H9 (cell line): ENCODE data around the gene PTER. TPM values are rescaled to one million over a fixed set of nuclear protein-coding genes. Genes with fewer than 3 reads are reported as not detected.
A peak's percentile ranks its signal among the peaks of the same experiment; 100 is the strongest.

Source experiments
- DNase-seq: peaks from one replicate; pipeline ENCODE4 v3.0.0-alpha.2; 2017
- H2AFZ ChIP-seq: one replicate; pipeline ENCODE4 v1.6.1; 2013; ENCODE audit warnings: mild to moderate bottlenecking, low read length, control low read depth, moderate library complexity
- H2AK5ac ChIP-seq: 2 replicates; pipeline ENCODE4 v1.6.1; 2013; ENCODE audit warnings: low read length, control low read depth, mixed read lengths; ENCODE audit not compliant: insufficient read length
- H2BK120ac ChIP-seq: one replicate; pipeline ENCODE4 v1.6.1; 2013; ENCODE audit warnings: low read depth, mild to moderate bottlenecking, low read length, control low read depth, inconsistent platforms; ENCODE audit not compliant: poor library complexity, severe bottlenecking
- H2BK12ac ChIP-seq: 2 replicates; pipeline ENCODE4 v1.6.1; 2013; ENCODE audit warnings: low read length, control low read depth, mixed read lengths, low read depth; ENCODE audit not compliant: insufficient read length
- H2BK15ac ChIP-seq: 2 replicates; pipeline ENCODE4 v1.6.1; 2013; ENCODE audit warnings: low read depth, low read length, control low read depth
- H2BK20ac ChIP-seq: one replicate; pipeline ENCODE4 v1.6.1; 2013; ENCODE audit warnings: low read depth, mild to moderate bottlenecking, low read length, control low read depth, inconsistent platforms; ENCODE audit not compliant: poor library complexity, severe bottlenecking
- H2BK5ac ChIP-seq: 2 replicates; pipeline ENCODE4 v1.6.1; 2013; ENCODE audit warnings: low read length, control low read depth, mixed read lengths; ENCODE audit not compliant: insufficient read length
- H3K14ac ChIP-seq: 2 replicates; pipeline ENCODE4 v1.6.1; 2013; ENCODE audit warnings: low read length, control low read depth; ENCODE audit not compliant: insufficient read depth
- H3K18ac ChIP-seq: 2 replicates; pipeline ENCODE4 v1.6.1; 2013; ENCODE audit warnings: low read depth, mild to moderate bottlenecking, mixed read lengths, low read length, control low read depth; ENCODE audit not compliant: insufficient read length
- H3K23ac ChIP-seq: 2 replicates; pipeline ENCODE4 v1.6.1; 2013; ENCODE audit warnings: low read length, control low read depth, mixed read lengths, low read depth; ENCODE audit not compliant: insufficient read length
- H3K23me2 ChIP-seq: 2 replicates; pipeline ENCODE4 v1.6.1; 2013; ENCODE audit warnings: low read depth, mild to moderate bottlenecking, mixed read lengths, low read length, control low read depth; ENCODE audit not compliant: insufficient read length, poor library complexity, severe bottlenecking
- H3K27ac ChIP-seq: 2 replicates; pipeline ENCODE4 v1.5.1; 2013; ENCODE audit warnings: low read length, control low read depth, mixed read lengths, low read depth; ENCODE audit not compliant: insufficient read length
- H3K27me3 ChIP-seq: 2 replicates; pipeline ENCODE4 v1.6.1; 2013; ENCODE audit warnings: low read length, control low read depth, inconsistent platforms; ENCODE audit not compliant: insufficient read depth
- H3K4ac ChIP-seq: 2 replicates; pipeline ENCODE4 v1.6.1; 2013; ENCODE audit warnings: low read depth, mild to moderate bottlenecking, control low read depth, inconsistent platforms, low read length, moderate library complexity
- H3K4me1 ChIP-seq: 2 replicates; pipeline ENCODE4 v1.6.1; 2013; ENCODE audit warnings: low read length, control low read depth, inconsistent platforms; ENCODE audit not compliant: insufficient read depth
- H3K4me2 ChIP-seq: 2 replicates; pipeline ENCODE4 v1.6.1; 2013; ENCODE audit warnings: low read length, control low read depth, mixed read lengths; ENCODE audit not compliant: insufficient read length, insufficient read depth
- H3K56ac ChIP-seq: 2 replicates; pipeline ENCODE4 v1.6.1; 2013; ENCODE audit warnings: low read depth, mild to moderate bottlenecking, mixed read lengths, low read length, control low read depth; ENCODE audit not compliant: insufficient read length
- H3K79me1 ChIP-seq: 2 replicates; pipeline ENCODE4 v1.6.1; 2013; ENCODE audit warnings: low read depth, mild to moderate bottlenecking, moderate library complexity, low read length, control low read depth, inconsistent platforms; ENCODE audit not compliant: insufficient read depth, poor library complexity, severe bottlenecking
- H3K79me2 ChIP-seq: 2 replicates; pipeline ENCODE4 v1.6.1; 2013; ENCODE audit warnings: low read length, control low read depth, inconsistent platforms; ENCODE audit not compliant: insufficient read depth
- H3K9ac ChIP-seq: 2 replicates; pipeline ENCODE4 v1.6.1; 2013; ENCODE audit warnings: low read length, control low read depth, mixed read lengths; ENCODE audit not compliant: insufficient read length; ENCODE audit errors: extremely low read depth
- H3K9me3 ChIP-seq: one replicate; pipeline ENCODE4 v1.6.1; 2013; ENCODE audit warnings: low read depth, low read length, inconsistent platforms; ENCODE audit not compliant: control insufficient read depth
- H3T11ph ChIP-seq: one replicate; pipeline ENCODE4 v1.6.1; 2013; ENCODE audit warnings: mild to moderate bottlenecking, low read length, control low read depth, inconsistent platforms
- H4K20me1 ChIP-seq: one replicate; pipeline ENCODE4 v1.6.1; 2013; ENCODE audit not compliant: control insufficient read depth, insufficient read length, insufficient read depth
- H4K5ac ChIP-seq: 2 replicates; pipeline ENCODE4 v1.6.1; 2013; ENCODE audit warnings: low read depth, mild to moderate bottlenecking, mixed read lengths, low read length, control low read depth; ENCODE audit not compliant: insufficient read length
- H4K8ac ChIP-seq: replicated peaks from 2 replicates; pipeline ENCODE4 v1.6.1; 2013; ENCODE audit warnings: low read length, control low read depth, mixed read lengths, low read depth; ENCODE audit not compliant: insufficient read length
- H4K91ac ChIP-seq: 2 replicates; pipeline ENCODE4 v1.6.1; 2013; ENCODE audit warnings: low read depth, mild to moderate bottlenecking, moderate library complexity, mixed read lengths, low read length, control low read depth; ENCODE audit not compliant: insufficient read length
- H3K27ac Mint-ChIP-seq, 3 experiments: 2 replicates in 2 of 3; 3 replicates in 1 of 3; pipeline ENCODE4 v1.8.0; 2020 to 2021; ENCODE audit warnings: mixed read lengths in 3 of 3, mild to moderate bottlenecking in 1 of 3, moderate library complexity in 1 of 3
- H3K27me3 Mint-ChIP-seq: 2 replicates; pipeline ENCODE4 v1.8.0; 2021; ENCODE audit warnings: low read depth, mild to moderate bottlenecking, moderate library complexity, mixed read lengths
- H3K36me3 Mint-ChIP-seq, 3 experiments: 2 replicates in 2 of 3; 3 replicates in 1 of 3; pipeline ENCODE4 v1.8.0; 2020 to 2021; ENCODE audit warnings: low read depth in 3 of 3, mixed read lengths in 3 of 3; ENCODE audit not compliant: insufficient read depth in 1 of 3
- H3K4me1 Mint-ChIP-seq, 2 experiments: 2 replicates each; pipeline ENCODE4 v1.8.0; 2020; ENCODE audit warnings: mixed read lengths in 2 of 2
- H3K4me3 Mint-ChIP-seq, 2 experiments: 2 replicates in 1 of 2; 3 replicates in 1 of 2; pipeline ENCODE4 v1.8.0; 2020 to 2021; ENCODE audit warnings: mild to moderate bottlenecking in 2 of 2, mixed read lengths in 2 of 2, moderate library complexity in 1 of 2
- H3K9me3 Mint-ChIP-seq, 2 experiments: 2 replicates in 1 of 2; 3 replicates in 1 of 2; pipeline ENCODE4 v1.8.0; 2020; ENCODE audit warnings: mild to moderate bottlenecking in 2 of 2, mixed read lengths in 2 of 2, moderate library complexity in 1 of 2
- WGBS: extraction: QIAGEN DNeasy Blood & Tissue Kit; methylation state at CpG from one replicate; pipeline ENCODE4 v1.1.7; 2013; ENCODE audit warnings: missing lambda C conversion rate, low lambda C conversion rate, mixed read lengths; ENCODE audit not compliant: insufficient read length; ENCODE audit errors: extremely low coverage; 5-methylcytosine and 5-hydroxymethylcytosine counted together
- total RNA-seq: library from RNA; stranded (reverse); gene quantifications from 2 replicates; pipeline ENCODE4 v1.2.1, GENCODE V29; 2021
- TF ChIP-seq, protein P1 (sequence below): fragments of 200-600 bp; sonication (generic); conservative IDR thresholded peaks from 3 replicates; pipeline ENCODE4 v1.8.0; 2021; ENCODE audit warnings: antibody characterized with exemption, mild to moderate bottlenecking

The PTER gene
- total RNA-seq, 1 experiment from 2014 or later = 10.1 TPM

DNA sequence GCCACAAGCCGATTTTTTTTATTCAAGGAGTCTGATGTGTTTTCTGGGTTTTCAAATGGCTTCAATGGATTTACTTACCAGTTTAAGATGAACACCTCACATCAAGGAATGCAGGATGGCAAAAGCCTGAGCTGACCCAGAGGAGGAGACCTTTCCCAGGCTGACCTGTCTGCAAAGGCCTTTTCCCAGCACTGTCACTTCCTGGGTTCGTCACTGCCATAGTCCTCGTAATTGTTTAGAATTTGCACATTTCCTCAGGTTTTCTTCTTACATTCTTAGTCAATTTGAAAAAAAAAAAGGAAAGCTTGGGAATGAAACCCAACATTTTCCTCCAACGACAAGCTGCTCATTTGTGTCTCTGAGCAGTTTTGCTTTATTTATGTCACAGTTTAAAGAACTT is 42.0 kb downstream of the PTER start:
- Histone ChIP-seq H3K79me2 (no peaks in the 10 kb centered on the region), H2BK120ac (no peak overlapping the region), H3K27me3 (no peaks in the 10 kb centered on the region), H3K9ac (no peak overlapping the region), H2AK5ac (no peak overlapping the region), H3K23ac (no peak overlapping the region), H2BK12ac (no peak overlapping the region), H3T11ph (no peak overlapping the region), H4K91ac (no peak overlapping the region), H4K20me1 (no peaks in the 10 kb centered on the region), H3K27ac (no peak overlapping the region), H4K8ac (no peak overlapping the region), H2BK15ac (no peak overlapping the region), H2AFZ (no peak overlapping the region), H3K56ac (no peak overlapping the region), H3K9me3 (no peaks in the 10 kb centered on the region), H2BK5ac (no peak overlapping the region), H2BK20ac (no peak overlapping the region), H3K4ac (no peak overlapping the region), H3K79me1 (no peaks in the 10 kb centered on the region), H3K4me1 (no peaks in the 10 kb centered on the region), H3K23me2 (no peaks in the 10 kb centered on the region), H3K18ac (no peak overlapping the region), H3K4me2 (no peak overlapping the region), H3K14ac (no peak overlapping the region; the same call in 1 of the 2 replicates), H4K5ac (no peak overlapping the region)
- TF ChIP-seq, protein P1, sequence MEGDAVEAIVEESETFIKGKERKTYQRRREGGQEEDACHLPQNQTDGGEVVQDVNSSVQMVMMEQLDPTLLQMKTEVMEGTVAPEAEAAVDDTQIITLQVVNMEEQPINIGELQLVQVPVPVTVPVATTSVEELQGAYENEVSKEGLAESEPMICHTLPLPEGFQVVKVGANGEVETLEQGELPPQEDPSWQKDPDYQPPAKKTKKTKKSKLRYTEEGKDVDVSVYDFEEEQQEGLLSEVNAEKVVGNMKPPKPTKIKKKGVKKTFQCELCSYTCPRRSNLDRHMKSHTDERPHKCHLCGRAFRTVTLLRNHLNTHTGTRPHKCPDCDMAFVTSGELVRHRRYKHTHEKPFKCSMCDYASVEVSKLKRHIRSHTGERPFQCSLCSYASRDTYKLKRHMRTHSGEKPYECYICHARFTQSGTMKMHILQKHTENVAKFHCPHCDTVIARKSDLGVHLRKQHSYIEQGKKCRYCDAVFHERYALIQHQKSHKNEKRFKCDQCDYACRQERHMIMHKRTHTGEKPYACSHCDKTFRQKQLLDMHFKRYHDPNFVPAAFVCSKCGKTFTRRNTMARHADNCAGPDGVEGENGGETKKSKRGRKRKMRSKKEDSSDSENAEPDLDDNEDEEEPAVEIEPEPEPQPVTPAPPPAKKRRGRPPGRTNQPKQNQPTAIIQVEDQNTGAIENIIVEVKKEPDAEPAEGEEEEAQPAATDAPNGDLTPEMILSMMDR = no peak
- Mint-ChIP-seq H3K9me3 (no peaks in the 10 kb centered on the region), H3K36me3 (no peaks in the 10 kb centered on the region), H3K4me3 (no peak overlapping the region), H3K4me1 (no peaks in the 10 kb centered on the region), H3K27me3 (no peaks in the 10 kb centered on the region), H3K27ac (peak overlapping the region in 1 of 3 experiments; percentile 44; a peak in 1 of 7 replicates)
- no peak for DNase-seq
- WGBS = no CpG with 5 or more reads among the region's 4 CpGs
